Prostate gland (tissue), 2 donors: Measurements from ENCODE around the gene PBX4. TPM values are rescaled to one million over a fixed set of nuclear protein-coding genes. Genes with fewer than 3 reads are reported as not detected.

Source experiments
- DNase-seq: peaks from one replicate; pipeline ENCODE4 v3.0.0-alpha.2; 2019; ENCODE audit warnings: low spot score
- H3K27ac ChIP-seq, 2 donors: fragments of 200-600 bp; sonication (generic); 2 replicates each; pipeline ENCODE4 v1.5.1; 2017 to 2019
- H3K27me3 ChIP-seq: fragments of 200-600 bp; sonication (generic); replicated peaks from 2 replicates; pipeline ENCODE4 v1.5.1; 2019; ENCODE audit not compliant: insufficient read depth
- H3K36me3 ChIP-seq, 2 donors: fragments of 200-600 bp; sonication (generic); 1 replicate in 1 of 2; 2 replicates in 1 of 2; pipeline versions ENCODE4 v1.5.1 to v1.8.1; 2017 to 2019
- H3K4me1 ChIP-seq: fragments of 200-600 bp; sonication (generic); replicated peaks from 2 replicates; pipeline ENCODE4 v1.5.1; 2019
- H3K4me3 ChIP-seq, 2 donors: fragments of 200-600 bp; sonication (generic); 2 replicates each; pipeline ENCODE4 v1.5.1; 2017 to 2019
- H3K9me3 ChIP-seq: fragments of 200-600 bp; sonication (generic); 2 replicates; pipeline ENCODE4 v1.5.1; 2017
- CTCF ChIP-seq, 4 experiments: fragments of 200-600 bp in 2 of 4; fragments of 450-650 bp in 2 of 4; sonication (generic) in 2 of 4; IDR thresholded peaks; 1 replicate in 3 of 4; 2 replicates in 1 of 4; pipeline ENCODE4 v1.5.1; 2016 to 2019; ENCODE audit warnings: antibody characterized with exemption in 4 of 4, mild to moderate bottlenecking in 2 of 4, moderate library complexity in 2 of 4
- POLR2A ChIP-seq: fragments of 450-650 bp; IDR thresholded peaks from one replicate; pipeline ENCODE4 v1.6.1; 2016; ENCODE audit warnings: antibody characterized with exemption, mild to moderate bottlenecking
- POLR2AphosphoS5 ChIP-seq: sonication (generic); formaldehyde crosslinking; IDR thresholded peaks from one replicate; pipeline ENCODE4 v1.6.1; 2017; ENCODE audit warnings: antibody characterized with exemption
- WGBS: methylation state at CpG from one replicate; pipeline ENCODE4 v1.1.5; 2018; 5-methylcytosine and 5-hydroxymethylcytosine counted together
- intact Hi-C: fragments of 100-400 bp; cut with DNase I; formaldehyde crosslinking; loops from one replicate; pipeline ENCODE4 v1.14.2; 2022
- total RNA-seq, 2 donors: library from RNA; depleted of rRNA; stranded (reverse); fragments of >200 nt; gene quantifications; one replicate each; pipeline ENCODE4 v1.1.0, GENCODE V29; 2016

The PBX4 gene
- total RNA-seq, 2 donors from 2014 or later: 2.6 to 10.6 TPM

GRCh38 chr19:19520989-19521388 lies 97.5 kb downstream of the PBX4 start:
- no peak for DNase-seq
- no peak overlapping the region for H3K27ac ChIP-seq

GRCh38 chr19:19517235-19517619 lies 101.3 kb downstream of the PBX4 start:
- Histone ChIP-seq H3K4me1 (no peaks in the 10 kb centered on the region), H3K27ac (no peak overlapping the region), H3K27me3 (no peaks in the 10 kb centered on the region), H3K9me3 (no peaks in the 10 kb centered on the region), H3K4me3 (peak overlapping the region in 1 of 2 donors; percentile 67), H3K36me3 (no peaks in the 10 kb centered on the region)
- 82% methylated on average over 10 of the region's 10 CpGs for WGBS
- TF ChIP-seq POLR2AphosphoS5 (no peak), CTCF (IDR thresholded peaks at IDR 0.05) (no peak)
- DNase-seq: no peak
- intact Hi-C loops: no loop called here

More at GRCh38 chr19:19520989-19521388, 97.5 kb downstream of the PBX4 start:
- no peak overlapping the region for H3K4me3 ChIP-seq
- no peaks in the 10 kb centered on the region for H3K27me3 ChIP-seq
- no peaks in the 10 kb centered on the region for H3K36me3 ChIP-seq
- no peak for TF ChIP-seq CTCF (IDR thresholded peaks at IDR 0.05)
- no peak for TF ChIP-seq POLR2A
- TF ChIP-seq POLR2AphosphoS5: no peak
- WGBS: 78% methylated on average over 6 of the region's 6 CpGs
- intact Hi-C loops: no loop called here
- no peaks in the 10 kb centered on the region for H3K9me3 ChIP-seq
- no peaks in the 10 kb centered on the region for H3K4me1 ChIP-seq

- H3K27ac ChIP-seq: peak within 1 kb of the TSS; percentile 81 to 83
- peak within 1 kb of the TSS; percentile 59 to 67 for H3K4me3 ChIP-seq
- WGBS: 11% methylated on average over 29 of the region's 61 CpGs
- no peaks in the 10 kb centered on the region for H3K27me3 ChIP-seq
- H3K4me1 ChIP-seq: no peaks in the 10 kb centered on the region
- peak; percentile 89 for DNase-seq
- H3K36me3 ChIP-seq: no peaks in the 10 kb centered on the region
- intact Hi-C loops: no loop called here
- peak in 1 of 4 experiments; percentile 19 for TF ChIP-seq CTCF (IDR thresholded peaks at IDR 0.05)
- TF ChIP-seq POLR2A: peak; percentile 62
- TF ChIP-seq POLR2AphosphoS5: peak; percentile 99
- H3K9me3 ChIP-seq: no peaks in the 10 kb centered on the region
These were observed 102.6 kb downstream of the PBX4 start, which contains the start of gene NDUFA13 for GRCh38 chr19:19515642-19516519. Gene NDUFA13 (plus strand): TSS chr19:19516225. CDS start chr19:19516239, 14 bp downstream.

- H3K36me3 ChIP-seq: no peaks in the 10 kb centered on the region
These were observed 103.4 kb downstream of the PBX4 start, which contains the start of gene TSSK6 for GRCh38 chr19:19514881-19515641. Gene TSSK6 (minus strand): TSS chr19:19515548. CDS start chr19:19515427, 121 bp downstream.

More at GRCh38 chr19:19514881-19515641, 103.4 kb downstream of the PBX4 start, which contains the start of gene TSSK6:
- Histone ChIP-seq H3K27me3 (no peaks in the 10 kb centered on the region), H3K4me1 (no peaks in the 10 kb centered on the region), H3K27ac (peak within 1 kb of the TSS; percentile 81 to 83), H3K9me3 (no peaks in the 10 kb centered on the region), H3K4me3 (peak within 1 kb of the TSS; percentile 59 to 67)
- no peak for DNase-seq
- no peak for TF ChIP-seq POLR2A
- no peak for TF ChIP-seq CTCF (IDR thresholded peaks at IDR 0.05)
- no peak for TF ChIP-seq POLR2AphosphoS5
- intact Hi-C loops: no loop called here
- WGBS: 82% methylated on average over 73 of the region's 74 CpGs
